Measurements from ENCODE around the gene GRIN3B.

DNA sequence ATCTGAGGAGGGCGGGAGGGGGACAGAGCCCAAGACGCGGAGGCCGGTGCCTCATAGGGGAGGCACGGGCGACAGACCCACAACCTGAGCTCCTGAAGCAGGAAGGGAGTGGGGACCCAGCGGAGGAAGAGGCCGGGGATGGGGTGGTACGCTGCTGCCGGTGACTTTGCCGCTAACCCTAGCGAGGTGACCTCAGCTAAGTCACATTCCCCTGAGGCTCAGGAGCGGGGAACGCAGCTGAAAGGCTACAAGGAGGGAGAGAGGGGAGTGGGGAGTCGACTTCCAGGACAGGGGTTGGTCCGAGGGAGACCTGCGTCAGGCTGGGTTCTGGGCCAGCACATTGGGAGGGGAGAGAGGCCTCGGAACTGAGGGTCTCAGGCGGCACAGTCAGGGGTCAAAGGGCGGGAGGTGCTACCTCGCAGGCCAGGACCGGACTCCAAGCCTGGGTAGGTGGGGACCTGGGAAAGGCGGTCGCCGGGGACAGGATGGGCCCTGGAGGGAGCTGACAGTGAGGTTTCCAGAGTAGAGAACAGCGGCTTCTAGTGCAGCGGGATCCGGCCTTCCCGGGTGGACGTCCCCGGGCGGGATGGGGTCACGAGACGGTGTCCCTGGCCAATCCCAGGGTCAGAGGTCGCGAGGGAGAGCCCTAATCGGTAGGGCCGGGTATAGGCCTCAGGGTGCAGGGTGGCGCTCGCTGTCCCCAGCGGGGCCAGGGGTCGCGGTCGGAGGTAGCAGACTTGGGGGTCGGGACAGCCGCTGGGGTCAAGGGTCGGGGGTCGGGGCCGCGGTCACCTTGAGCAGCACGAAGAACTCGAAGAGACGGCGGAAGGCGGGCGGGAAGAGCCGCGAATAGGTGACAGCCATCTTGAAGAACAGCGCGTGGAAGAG, 20.0 kb downstream of the GRIN3B start:
- TF ChIP-seq, protein P1, sequence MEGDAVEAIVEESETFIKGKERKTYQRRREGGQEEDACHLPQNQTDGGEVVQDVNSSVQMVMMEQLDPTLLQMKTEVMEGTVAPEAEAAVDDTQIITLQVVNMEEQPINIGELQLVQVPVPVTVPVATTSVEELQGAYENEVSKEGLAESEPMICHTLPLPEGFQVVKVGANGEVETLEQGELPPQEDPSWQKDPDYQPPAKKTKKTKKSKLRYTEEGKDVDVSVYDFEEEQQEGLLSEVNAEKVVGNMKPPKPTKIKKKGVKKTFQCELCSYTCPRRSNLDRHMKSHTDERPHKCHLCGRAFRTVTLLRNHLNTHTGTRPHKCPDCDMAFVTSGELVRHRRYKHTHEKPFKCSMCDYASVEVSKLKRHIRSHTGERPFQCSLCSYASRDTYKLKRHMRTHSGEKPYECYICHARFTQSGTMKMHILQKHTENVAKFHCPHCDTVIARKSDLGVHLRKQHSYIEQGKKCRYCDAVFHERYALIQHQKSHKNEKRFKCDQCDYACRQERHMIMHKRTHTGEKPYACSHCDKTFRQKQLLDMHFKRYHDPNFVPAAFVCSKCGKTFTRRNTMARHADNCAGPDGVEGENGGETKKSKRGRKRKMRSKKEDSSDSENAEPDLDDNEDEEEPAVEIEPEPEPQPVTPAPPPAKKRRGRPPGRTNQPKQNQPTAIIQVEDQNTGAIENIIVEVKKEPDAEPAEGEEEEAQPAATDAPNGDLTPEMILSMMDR (IDR thresholded peaks at IDR 0.05; ENCODE audit: low read depth, low read length): no peak
- TF ChIP-seq EZH2phosphoT487 (IDR thresholded peaks at IDR 0.05; ENCODE audit: low read depth): no peak

Measured in OCI-LY3 (cell line).